Measurements from ENCODE around the gene PLCL1. TPM values are rescaled to one million over a fixed set of nuclear protein-coding genes. Genes with fewer than 3 reads are reported as not detected.

PLCL1 gene
- total RNA-seq, 1 donor from 2014 or later = 2.0 TPM

- no peak for DNase-seq (ENCODE audit: low spot score in 2 of 2, unreplicated experiment in 2 of 2)
- H3K36me3 Mint-ChIP-seq = no peaks in the 10 kb centered on the region
- TF ChIP-seq CTCF (IDR thresholded peaks at IDR 0.05; ENCODE audit: unreplicated experiment) = peak; percentile 56
- no peak overlapping the region for H3K4me3 Mint-ChIP-seq
- H3K27me3 Mint-ChIP-seq (ENCODE audit: low read depth) = peaks cover 52% of the 10 kb centered on the region
- no peaks in the 10 kb centered on the region for H3K9me3 Mint-ChIP-seq
- no peak overlapping the region for H3K27ac Mint-ChIP-seq
- no peaks in the 10 kb centered on the region for H3K4me1 Mint-ChIP-seq
Observed at GRCh38 chr2:197813093-197813787, 8.8 kb downstream of the PLCL1 start.

- DNase-seq (ENCODE audit: low spot score in 2 of 2, unreplicated experiment in 2 of 2) = no peak
- H3K36me3 Mint-ChIP-seq = no peaks in the 10 kb centered on the region
- no peak overlapping the region for H3K27ac Mint-ChIP-seq
- H3K27me3 Mint-ChIP-seq (ENCODE audit: low read depth) = peaks cover 52% of the 10 kb centered on the region
- H3K4me1 Mint-ChIP-seq = no peaks in the 10 kb centered on the region
- no peaks in the 10 kb centered on the region for H3K9me3 Mint-ChIP-seq
- TF ChIP-seq CTCF (IDR thresholded peaks at IDR 0.05; ENCODE audit: unreplicated experiment) = no peak
- no peak overlapping the region for H3K4me3 Mint-ChIP-seq
Observed at GRCh38 chr2:197814526-197814925, 10.1 kb downstream of the PLCL1 start.

- no peaks in the 10 kb centered on the region for H3K36me3 Mint-ChIP-seq
- DNase-seq (ENCODE audit: low spot score in 2 of 2, unreplicated experiment in 2 of 2) = no peak
- H3K4me1 Mint-ChIP-seq = peaks cover 16% of the 10 kb centered on the region
Observed at GRCh38 chr2:197821550-197822289, 17.3 kb downstream of the PLCL1 start.

GRCh38 chr2:197822333-197822732 lies 17.9 kb downstream of the PLCL1 start:
- no peaks in the 10 kb centered on the region for H3K9me3 Mint-ChIP-seq
- no peaks in the 10 kb centered on the region for H3K36me3 Mint-ChIP-seq
- no peak for DNase-seq (ENCODE audit: low spot score in 2 of 2, unreplicated experiment in 2 of 2)
- H3K4me1 Mint-ChIP-seq = peaks cover 16% of the 10 kb centered on the region
- H3K27ac Mint-ChIP-seq = no peak overlapping the region
- H3K27me3 Mint-ChIP-seq (ENCODE audit: low read depth) = peaks cover 42% of the 10 kb centered on the region
- TF ChIP-seq CTCF (IDR thresholded peaks at IDR 0.05; ENCODE audit: unreplicated experiment) = no peak
- no peak overlapping the region for H3K4me3 Mint-ChIP-seq

More at GRCh38 chr2:197821550-197822289, 17.3 kb downstream of the PLCL1 start:
- peaks cover 47% of the 10 kb centered on the region for H3K27me3 Mint-ChIP-seq (ENCODE audit: low read depth)
- TF ChIP-seq CTCF (IDR thresholded peaks at IDR 0.05; ENCODE audit: unreplicated experiment) = no peak
- H3K9me3 Mint-ChIP-seq = no peaks in the 10 kb centered on the region
- no peak overlapping the region for H3K4me3 Mint-ChIP-seq
- no peak overlapping the region for H3K27ac Mint-ChIP-seq

- Mint-ChIP-seq H3K36me3 (no peaks in the 10 kb centered on the region), H3K4me3 (no peak overlapping the region), H3K4me1 (peaks cover under 1% of the 10 kb centered on the region), H3K27me3 (ENCODE audit: low read depth) (peaks cover 14% of the 10 kb centered on the region), H3K27ac (no peak overlapping the region), H3K9me3 (peaks cover 20% of the 10 kb centered on the region)
- DNase-seq (ENCODE audit: low spot score in 2 of 2, unreplicated experiment in 2 of 2) = no peak
- no peak for TF ChIP-seq CTCF (IDR thresholded peaks at IDR 0.05; ENCODE audit: unreplicated experiment)
Observed at GRCh38 chr2:197827618-197828017, 23.2 kb downstream of the PLCL1 start.
